ENCODE data around the gene RELN. TPM values are rescaled to one million over a fixed set of nuclear protein-coding genes. Genes with fewer than 3 reads are reported as not detected.
"Not testable (repeated sequence)": the region's sequence is repeated elsewhere in the genome, so short reads cannot be mapped to it uniquely, and the experiment has no call there.

Gene RELN
- 10 to 100 TPM in 2 of 4 donors, 1 to 10 TPM in 2; 1.8 to 47.4 (median 6.7) TPM for total RNA-seq

GRCh38 chr7:103989200-103989784 lies at the start of gene RELN:
RELN (minus strand) TSS chr7:103989658; CDS start chr7:103989356, 302 bp downstream.
- Histone ChIP-seq H3K36me3 (no peaks in the 10 kb centered on the region), H3K9me3 (no peaks in the 10 kb centered on the region), H3K4me3 (peak within 1 kb of the TSS; percentile 15 to 32), H3K27me3 (peaks cover 0 to 22% of the 10 kb centered on the region in 2 donors), H3K27ac (no peak within 1 kb of the TSS), H3K4me1 (no peaks in the 10 kb centered on the region)
- intact Hi-C loops (cut with DNase I; ENCODE audit: low total_unique reads), result no loop called here
- DNase-seq, result no peak
- TF ChIP-seq POLR2A (IDR thresholded peaks at IDR 0.05), result no peak
- TF ChIP-seq CTCF (IDR thresholded peaks at IDR 0.05), result no peak

DNA sequence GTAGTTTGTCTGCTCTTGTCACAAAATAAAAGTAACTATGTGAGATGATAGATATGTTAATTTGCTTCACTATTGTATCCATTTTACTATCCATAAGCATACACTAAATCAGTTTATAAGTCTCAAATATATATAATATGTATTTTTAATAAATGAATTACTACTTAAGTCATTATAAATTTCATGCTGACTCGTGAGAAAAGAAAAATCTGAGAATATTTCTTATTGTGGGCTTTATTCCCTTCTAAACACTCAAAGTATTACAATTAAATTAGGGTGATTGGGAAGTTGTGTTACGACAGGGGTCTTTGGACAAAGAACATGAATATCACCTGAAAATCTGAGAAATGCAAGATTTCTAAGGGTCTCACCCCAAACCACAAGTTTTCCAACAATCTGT lies 48.7 kb upstream of the RELN start:
- no peaks in the 10 kb centered on the region for H3K9me3 ChIP-seq
- no peak overlapping the region for H3K27ac ChIP-seq
- intact Hi-C loops (cut with DNase I; ENCODE audit: low total_unique reads), result no loop called here
- H3K4me3 ChIP-seq, result no peak overlapping the region
- no peaks in the 10 kb centered on the region for H3K4me1 ChIP-seq
- TF ChIP-seq CTCF (IDR thresholded peaks at IDR 0.05), result no peak
- TF ChIP-seq POLR2A (IDR thresholded peaks at IDR 0.05), result no peak
- H3K27me3 ChIP-seq, result no peaks in the 10 kb centered on the region
- H3K36me3 ChIP-seq, result no peaks in the 10 kb centered on the region
- no peak for DNase-seq

- H3K4me1 ChIP-seq; H3K27ac ChIP-seq; H3K9me3 ChIP-seq; DNase-seq; intact Hi-C loops (cut with DNase I; ENCODE audit: low total_unique reads); H3K4me3 ChIP-seq; H3K27me3 ChIP-seq; H3K36me3 ChIP-seq: not testable (repeated sequence)
These were observed 47.4 kb upstream of the RELN start for GRCh38 chr7:104036889-104037288.

- H3K27ac ChIP-seq, result no peak overlapping the region
- intact Hi-C loops (cut with DNase I; ENCODE audit: low total_unique reads), result no loop called here
- no peaks in the 10 kb centered on the region for H3K4me1 ChIP-seq
- DNase-seq, result no peak
- TF ChIP-seq POLR2A (IDR thresholded peaks at IDR 0.05) (no peak), CTCF (IDR thresholded peaks at IDR 0.05) (no peak)
- H3K27me3 ChIP-seq, result no peaks in the 10 kb centered on the region
- no peak overlapping the region for H3K4me3 ChIP-seq
- H3K36me3 ChIP-seq, result no peaks in the 10 kb centered on the region
- H3K9me3 ChIP-seq, result no peaks in the 10 kb centered on the region
These were observed 45.9 kb upstream of the RELN start for GRCh38 chr7:104035351-104035750.

GRCh38 chr7:104034679-104035078 lies 45.2 kb upstream of the RELN start:
- H3K27ac ChIP-seq, result no peak overlapping the region
- TF ChIP-seq POLR2A (IDR thresholded peaks at IDR 0.05) (no peak), CTCF (IDR thresholded peaks at IDR 0.05) (no peak)
- H3K4me1 ChIP-seq, result no peaks in the 10 kb centered on the region
- DNase-seq, result no peak
- H3K4me3 ChIP-seq, result no peak overlapping the region
- H3K27me3 ChIP-seq, result no peaks in the 10 kb centered on the region
- no peaks in the 10 kb centered on the region for H3K9me3 ChIP-seq
- intact Hi-C loops (cut with DNase I; ENCODE audit: low total_unique reads), result no loop called here
- H3K36me3 ChIP-seq, result no peaks in the 10 kb centered on the region

- Histone ChIP-seq H3K9me3 (no peaks in the 10 kb centered on the region), H3K36me3 (no peaks in the 10 kb centered on the region), H3K4me3 (no peak overlapping the region), H3K4me1 (no peaks in the 10 kb centered on the region), H3K27ac (no peak overlapping the region), H3K27me3 (no peaks in the 10 kb centered on the region)
- no peak for DNase-seq
- TF ChIP-seq CTCF (IDR thresholded peaks at IDR 0.05) (no peak), POLR2A (IDR thresholded peaks at IDR 0.05) (no peak)
- intact Hi-C loops (cut with DNase I; ENCODE audit: low total_unique reads), result no loop called here
These were observed 44.4 kb upstream of the RELN start for GRCh38 chr7:104033837-104034236.
